ENCODE measurements around the gene KCMF1. TPM values are rescaled to one million over a fixed set of nuclear protein-coding genes. Genes with fewer than 3 reads are reported as not detected.

The KCMF1 gene
- total and polyA plus RNA-seq, 2 experiments from 2014 or later, result 50.8 to 63.0 TPM

DNA sequence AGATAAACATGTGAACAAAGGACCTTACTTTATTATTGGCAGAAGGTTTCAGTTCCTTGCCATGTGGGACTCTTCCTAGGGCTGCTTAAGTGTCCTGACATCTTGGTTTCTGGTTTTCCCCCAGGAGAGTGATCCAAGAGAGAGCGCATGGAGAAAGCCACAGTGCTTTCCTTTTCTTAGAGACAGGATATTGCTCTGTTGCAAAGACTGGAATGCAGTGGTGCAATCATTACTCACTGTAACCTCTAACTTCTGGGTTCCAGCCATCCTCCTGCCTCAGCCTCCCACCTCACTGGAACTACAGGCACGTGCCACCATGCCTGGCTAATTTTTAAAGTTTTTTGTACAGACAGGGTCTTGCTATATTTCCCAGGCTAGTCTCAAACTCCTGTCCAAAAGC lies 124.1 kb downstream of the KCMF1 start:
- no peak for DNase-seq (ENCODE audit: low spot score)
- 86% methylated on average over 2 of the region's 2 CpGs for WGBS (ENCODE audit: low lambda C conversion rate, missing lambda C conversion rate)
- TF ChIP-seq EZH2phosphoT487 (IDR thresholded peaks at IDR 0.05; ENCODE audit: low read depth, severe bottlenecking, unreplicated experiment), result no peak
- TF ChIP-seq, protein P1, sequence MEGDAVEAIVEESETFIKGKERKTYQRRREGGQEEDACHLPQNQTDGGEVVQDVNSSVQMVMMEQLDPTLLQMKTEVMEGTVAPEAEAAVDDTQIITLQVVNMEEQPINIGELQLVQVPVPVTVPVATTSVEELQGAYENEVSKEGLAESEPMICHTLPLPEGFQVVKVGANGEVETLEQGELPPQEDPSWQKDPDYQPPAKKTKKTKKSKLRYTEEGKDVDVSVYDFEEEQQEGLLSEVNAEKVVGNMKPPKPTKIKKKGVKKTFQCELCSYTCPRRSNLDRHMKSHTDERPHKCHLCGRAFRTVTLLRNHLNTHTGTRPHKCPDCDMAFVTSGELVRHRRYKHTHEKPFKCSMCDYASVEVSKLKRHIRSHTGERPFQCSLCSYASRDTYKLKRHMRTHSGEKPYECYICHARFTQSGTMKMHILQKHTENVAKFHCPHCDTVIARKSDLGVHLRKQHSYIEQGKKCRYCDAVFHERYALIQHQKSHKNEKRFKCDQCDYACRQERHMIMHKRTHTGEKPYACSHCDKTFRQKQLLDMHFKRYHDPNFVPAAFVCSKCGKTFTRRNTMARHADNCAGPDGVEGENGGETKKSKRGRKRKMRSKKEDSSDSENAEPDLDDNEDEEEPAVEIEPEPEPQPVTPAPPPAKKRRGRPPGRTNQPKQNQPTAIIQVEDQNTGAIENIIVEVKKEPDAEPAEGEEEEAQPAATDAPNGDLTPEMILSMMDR (IDR thresholded peaks at IDR 0.05; ENCODE audit: poor library complexity), result no peak
- TF ChIP-seq EZH2 (IDR thresholded peaks at IDR 0.05; ENCODE audit: borderline replicate concordance), result no peak
- Histone ChIP-seq H3K27me3 (no peaks in the 10 kb centered on the region), H2AFZ (no peak overlapping the region), H3K36me3 (replicated peaks; ENCODE audit: insufficient read depth, low read depth) (no peaks in the 10 kb centered on the region), H3K9me2 (replicated peaks; ENCODE audit: insufficient read depth) (no peaks in the 10 kb centered on the region), H3K27ac (no peak overlapping the region), H3K4me2 (no peak overlapping the region), H3K79me2 (no peaks in the 10 kb centered on the region), H3K4me1 (ENCODE audit: insufficient read depth) (no peaks in the 10 kb centered on the region), H3K9me3 (ENCODE audit: low read depth) (no peaks in the 10 kb centered on the region), H3K4me3 (no peak overlapping the region), H4K20me1 (ENCODE audit: insufficient read depth, poor library complexity, severe bottlenecking) (no peaks in the 10 kb centered on the region)

DNA sequence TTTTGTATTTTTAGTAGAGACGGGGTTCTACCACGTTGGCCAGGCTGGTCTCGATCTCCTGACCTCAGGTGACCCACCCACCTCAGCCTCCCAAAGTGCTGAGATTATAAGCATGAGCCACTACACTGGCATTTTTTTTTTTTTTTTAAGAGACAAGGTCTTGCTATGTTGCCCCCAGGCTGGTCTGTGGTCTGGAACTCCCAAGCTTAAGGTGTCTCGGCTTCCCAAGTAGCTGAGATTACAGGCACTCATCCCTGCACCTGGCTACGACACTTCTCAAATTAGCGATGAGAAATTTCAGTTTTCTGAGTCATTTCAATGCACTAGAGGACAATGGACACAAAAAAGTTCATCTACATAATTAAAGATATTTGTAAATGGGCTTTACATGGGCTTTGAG lies 125.7 kb downstream of the KCMF1 start:
- Histone ChIP-seq H3K27ac (no peak overlapping the region), H3K36me3 (replicated peaks; ENCODE audit: insufficient read depth, low read depth) (no peaks in the 10 kb centered on the region), H3K4me3 (no peak overlapping the region), H3K9me3 (ENCODE audit: low read depth) (no peaks in the 10 kb centered on the region), H2AFZ (no peak overlapping the region), H3K9me2 (replicated peaks; ENCODE audit: insufficient read depth) (no peaks in the 10 kb centered on the region), H3K4me2 (no peak overlapping the region), H3K79me2 (no peaks in the 10 kb centered on the region), H3K4me1 (ENCODE audit: insufficient read depth) (no peaks in the 10 kb centered on the region), H4K20me1 (ENCODE audit: insufficient read depth, poor library complexity, severe bottlenecking) (no peaks in the 10 kb centered on the region), H3K27me3 (no peaks in the 10 kb centered on the region)
- DNase-seq (ENCODE audit: low spot score), result no peak
- 66% methylated on average over 6 of the region's 6 CpGs for WGBS (ENCODE audit: low lambda C conversion rate, missing lambda C conversion rate)
- TF ChIP-seq, protein P1 (IDR thresholded peaks at IDR 0.05; ENCODE audit: poor library complexity), result no peak
- no peak for TF ChIP-seq EZH2phosphoT487 (IDR thresholded peaks at IDR 0.05; ENCODE audit: low read depth, severe bottlenecking, unreplicated experiment)
- no peak for TF ChIP-seq EZH2 (IDR thresholded peaks at IDR 0.05; ENCODE audit: borderline replicate concordance)

DNA sequence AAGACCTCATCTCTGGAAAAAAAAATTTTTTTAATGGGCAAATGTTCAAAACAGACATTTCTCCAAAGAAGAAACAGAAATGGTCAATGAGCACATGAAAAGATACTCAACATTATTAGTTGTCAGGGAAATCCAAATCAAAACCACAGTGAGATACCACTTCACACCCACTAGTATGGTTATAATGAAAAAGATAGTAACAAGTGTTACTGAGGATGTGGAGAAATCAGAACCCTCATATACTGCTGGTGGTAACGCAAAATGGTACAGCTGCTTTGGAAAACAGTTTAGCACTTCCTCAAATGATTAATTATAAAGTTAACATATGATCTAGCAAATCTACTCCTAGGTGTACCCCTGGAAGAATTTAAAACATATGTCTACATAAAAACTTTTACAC lies 133.3 kb downstream of the KCMF1 start:
- Histone ChIP-seq H2AFZ (no peak overlapping the region), H3K4me1 (ENCODE audit: insufficient read depth) (no peaks in the 10 kb centered on the region), H3K4me3 (no peak overlapping the region), H3K9me2 (replicated peaks; ENCODE audit: insufficient read depth) (no peaks in the 10 kb centered on the region), H3K27me3 (no peaks in the 10 kb centered on the region), H4K20me1 (ENCODE audit: insufficient read depth, poor library complexity, severe bottlenecking) (no peaks in the 10 kb centered on the region), H3K4me2 (no peak overlapping the region), H3K36me3 (replicated peaks; ENCODE audit: insufficient read depth, low read depth) (no peaks in the 10 kb centered on the region), H3K79me2 (no peaks in the 10 kb centered on the region), H3K27ac (no peak overlapping the region), H3K9me3 (ENCODE audit: low read depth) (no peaks in the 10 kb centered on the region)
- WGBS (ENCODE audit: low lambda C conversion rate, missing lambda C conversion rate), result 86% methylated on average over 1 of the region's 1 CpG
- TF ChIP-seq, protein P1 (IDR thresholded peaks at IDR 0.05; ENCODE audit: poor library complexity), result no peak
- TF ChIP-seq EZH2phosphoT487 (IDR thresholded peaks at IDR 0.05; ENCODE audit: low read depth, severe bottlenecking, unreplicated experiment), result no peak
- no peak for TF ChIP-seq EZH2 (IDR thresholded peaks at IDR 0.05; ENCODE audit: borderline replicate concordance)
- DNase-seq (ENCODE audit: low spot score), result no peak

All from hepatocyte (in vitro differentiated cells).